HEK293 (cell line): ENCODE data around the gene BOK.
"Not testable (repeated sequence)": the region's sequence is repeated elsewhere in the genome, so short reads cannot be mapped to it uniquely, and the experiment has no call there.

Experiments used
- CTCF ChIA-PET: fragments of 350-600 bp; formaldehyde crosslinking; extraction: SDS; loops from one replicate; lab custom pipeline; 2021; ENCODE audit warnings: antibody characterized with exemption; lab: Yijun Ruan, JAX
- POLR2A ChIA-PET: fragments of 300-600 bp; formaldehyde crosslinking; extraction: SDS; loops from one replicate; lab custom pipeline; 2020; ENCODE audit warnings: antibody characterized with exemption, inconsistent platforms; lab: Yijun Ruan, JAX
- H3K27ac ChIP-seq: fragments of 200-500 bp; sonication (Bioruptor generic); 2 replicates; pipeline ENCODE4 v1.5.1; 2014; ENCODE audit warnings: low read depth, low read length, control low read depth, inconsistent platforms; ENCODE audit errors: extremely low read depth
- H3K36me3 ChIP-seq, 2 experiments: fragments of 200-500 bp in 1 of 2; sonication (Bioruptor generic) in 1 of 2; 1 replicate in 1 of 2; 2 replicates in 1 of 2; pipeline ENCODE4 v1.5.1; 2014 to 2017; ENCODE audit warnings: inconsistent platforms in 2 of 2, low read length in 2 of 2; ENCODE audit not compliant: control insufficient read depth in 2 of 2, insufficient read depth in 1 of 2
- H3K4me1 ChIP-seq: fragments of 200-500 bp; sonication (Bioruptor generic); 2 replicates; pipeline ENCODE4 v1.5.1; 2014; ENCODE audit warnings: mild to moderate bottlenecking, low read length, inconsistent platforms; ENCODE audit not compliant: control insufficient read depth, insufficient read depth
- H3K4me3 ChIP-seq: 2 replicates; pipeline ENCODE4 v1.5.1; 2011; ENCODE audit warnings: low read depth, mild to moderate bottlenecking, control low read depth, low read length, moderate library complexity
- H3K9me3 ChIP-seq: fragments of 200-500 bp; sonication (Bioruptor generic); 2 replicates; pipeline ENCODE4 v1.5.1; 2014; ENCODE audit warnings: low read depth, low read length, inconsistent platforms; ENCODE audit not compliant: control insufficient read depth, insufficient read depth
- RBAK ChIP-seq: fragments of 450-650 bp; formaldehyde crosslinking; IDR thresholded peaks from 2 replicates; pipeline ENCODE4 v1.5.1; 2016; ENCODE audit warnings: missing biosample characterization, missing genetic modification characterization
- SETDB1 ChIP-seq: IDR thresholded peaks from one replicate; pipeline ENCODE4 v1.6.1; 2017; ENCODE audit warnings: mild to moderate bottlenecking, low read length, moderate library complexity, mixed read lengths; ENCODE audit not compliant: insufficient read length
- TRIM28 ChIP-seq: IDR thresholded peaks from 2 replicates; pipeline ENCODE4 v1.6.1; 2011; ENCODE audit warnings: low read length, control low read depth, borderline replicate concordance
- ZBTB7A ChIP-seq: fragments of 450-650 bp; formaldehyde crosslinking; IDR thresholded peaks from 2 replicates; pipeline ENCODE4 v1.5.1; 2016; ENCODE audit warnings: low read depth, missing biosample characterization, missing genetic modification characterization
- ZNF155 ChIP-seq: fragments of 450-650 bp; formaldehyde crosslinking; IDR thresholded peaks from 2 replicates; pipeline ENCODE4 v1.5.1; 2016; ENCODE audit warnings: missing biosample characterization, missing genetic modification characterization
- ZNF169 ChIP-seq: fragments of 450-650 bp; formaldehyde crosslinking; IDR thresholded peaks from 2 replicates; pipeline ENCODE4 v1.5.1; 2016; ENCODE audit warnings: missing biosample characterization, missing genetic modification characterization
- ZNF221 ChIP-seq: fragments of 450-650 bp; formaldehyde crosslinking; IDR thresholded peaks from 2 replicates; pipeline ENCODE4 v1.5.1; 2017; ENCODE audit warnings: missing biosample characterization, missing genetic modification characterization, borderline replicate concordance
- ZNF37A ChIP-seq: fragments of 450-650 bp; IDR thresholded peaks from 2 replicates; pipeline ENCODE4 v1.5.1; 2018; ENCODE audit warnings: missing biosample characterization, missing genetic modification characterization
- ZNF48 ChIP-seq: fragments of 450-650 bp; formaldehyde crosslinking; IDR thresholded peaks from 2 replicates; pipeline ENCODE4 v1.5.1; 2016; ENCODE audit warnings: missing biosample characterization, missing genetic modification characterization
- ZNF558 ChIP-seq: fragments of 450-650 bp; formaldehyde crosslinking; IDR thresholded peaks from 2 replicates; pipeline ENCODE4 v1.5.1; 2016; ENCODE audit warnings: missing biosample characterization, missing genetic modification characterization
- ZNF560 ChIP-seq: fragments of 450-650 bp; formaldehyde crosslinking; IDR thresholded peaks from 2 replicates; pipeline ENCODE4 v1.5.1; 2017; ENCODE audit warnings: missing biosample characterization, missing genetic modification characterization, borderline replicate concordance
- ZNF585B ChIP-seq: fragments of 450-650 bp; formaldehyde crosslinking; IDR thresholded peaks from 2 replicates; pipeline ENCODE4 v1.5.1; 2016; ENCODE audit warnings: missing biosample characterization, missing genetic modification characterization
- ZNF610 ChIP-seq: fragments of 450-650 bp; formaldehyde crosslinking; IDR thresholded peaks from 2 replicates; pipeline ENCODE4 v1.5.1; 2016; ENCODE audit warnings: missing biosample characterization, missing genetic modification characterization, borderline replicate concordance
- ZNF624 ChIP-seq: fragments of 450-650 bp; formaldehyde crosslinking; IDR thresholded peaks from 2 replicates; pipeline ENCODE4 v1.5.1; 2017; ENCODE audit warnings: missing biosample characterization, missing genetic modification characterization
- ZNF777 ChIP-seq: fragments of 450-650 bp; formaldehyde crosslinking; IDR thresholded peaks from 2 replicates; pipeline ENCODE4 v1.5.1; 2017; ENCODE audit warnings: missing biosample characterization, missing genetic modification characterization, borderline replicate concordance
- TF ChIP-seq, protein P1 (sequence below): fragments of 450-650 bp; formaldehyde crosslinking; conservative IDR thresholded peaks from 2 replicates; pipeline ENCODE4 v1.5.1; 2016; ENCODE audit warnings: low read depth, missing biosample characterization, missing genetic modification characterization
- TF ChIP-seq, protein P2 (sequence below): fragments of 450-650 bp; formaldehyde crosslinking; IDR thresholded peaks from 2 replicates; pipeline ENCODE4 v1.5.1; 2016; ENCODE audit warnings: missing biosample characterization, missing genetic modification characterization
- TF ChIP-seq, protein P3 (sequence below): fragments of 450-650 bp; formaldehyde crosslinking; IDR thresholded peaks from 2 replicates; pipeline ENCODE4 v1.5.1; 2016; ENCODE audit warnings: missing biosample characterization, missing genetic modification characterization

The BOK gene

DNA sequence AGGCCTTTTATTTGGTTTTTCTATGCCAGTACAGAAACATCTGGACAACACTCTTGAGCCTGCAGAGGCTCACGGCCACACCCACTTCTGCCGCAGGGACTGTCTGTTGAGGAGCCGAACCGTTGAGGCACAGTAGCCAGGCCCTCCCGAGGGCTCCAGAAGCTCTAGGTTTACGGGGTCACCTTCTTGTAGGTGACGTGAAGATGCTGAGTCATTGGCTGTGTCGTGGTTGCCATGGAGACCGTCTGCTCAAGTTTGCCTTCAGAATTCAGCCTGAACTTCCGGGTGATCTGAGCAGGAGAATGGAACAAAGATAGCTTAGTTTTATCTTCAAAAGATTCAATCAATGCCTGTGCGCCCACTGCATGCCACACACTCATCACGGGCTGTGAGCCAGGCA lies 25.9 kb downstream of the BOK start (continued):
- TF ChIP-seq, protein P1, sequence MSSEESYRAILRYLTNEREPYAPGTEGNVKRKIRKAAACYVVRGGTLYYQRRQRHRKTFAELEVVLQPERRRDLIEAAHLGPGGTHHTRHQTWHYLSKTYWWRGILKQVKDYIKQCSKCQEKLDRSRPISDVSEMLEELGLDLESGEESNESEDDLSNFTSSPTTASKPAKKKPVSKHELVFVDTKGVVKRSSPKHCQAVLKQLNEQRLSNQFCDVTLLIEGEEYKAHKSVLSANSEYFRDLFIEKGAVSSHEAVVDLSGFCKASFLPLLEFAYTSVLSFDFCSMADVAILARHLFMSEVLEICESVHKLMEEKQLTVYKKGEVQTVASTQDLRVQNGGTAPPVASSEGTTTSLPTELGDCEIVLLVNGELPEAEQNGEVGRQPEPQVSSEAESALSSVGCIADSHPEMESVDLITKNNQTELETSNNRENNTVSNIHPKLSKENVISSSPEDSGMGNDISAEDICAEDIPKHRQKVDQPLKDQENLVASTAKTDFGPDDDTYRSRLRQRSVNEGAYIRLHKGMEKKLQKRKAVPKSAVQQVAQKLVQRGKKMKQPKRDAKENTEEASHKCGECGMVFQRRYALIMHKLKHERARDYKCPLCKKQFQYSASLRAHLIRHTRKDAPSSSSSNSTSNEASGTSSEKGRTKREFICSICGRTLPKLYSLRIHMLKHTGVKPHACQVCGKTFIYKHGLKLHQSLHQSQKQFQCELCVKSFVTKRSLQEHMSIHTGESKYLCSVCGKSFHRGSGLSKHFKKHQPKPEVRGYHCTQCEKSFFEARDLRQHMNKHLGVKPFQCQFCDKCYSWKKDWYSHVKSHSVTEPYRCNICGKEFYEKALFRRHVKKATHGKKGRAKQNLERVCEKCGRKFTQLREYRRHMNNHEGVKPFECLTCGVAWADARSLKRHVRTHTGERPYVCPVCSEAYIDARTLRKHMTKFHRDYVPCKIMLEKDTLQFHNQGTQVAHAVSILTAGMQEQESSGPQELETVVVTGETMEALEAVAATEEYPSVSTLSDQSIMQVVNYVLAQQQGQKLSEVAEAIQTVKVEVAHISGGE (tag by site-specific recombination), result no peak
- TF ChIP-seq, all 188 proteins: peak for 0

DNA sequence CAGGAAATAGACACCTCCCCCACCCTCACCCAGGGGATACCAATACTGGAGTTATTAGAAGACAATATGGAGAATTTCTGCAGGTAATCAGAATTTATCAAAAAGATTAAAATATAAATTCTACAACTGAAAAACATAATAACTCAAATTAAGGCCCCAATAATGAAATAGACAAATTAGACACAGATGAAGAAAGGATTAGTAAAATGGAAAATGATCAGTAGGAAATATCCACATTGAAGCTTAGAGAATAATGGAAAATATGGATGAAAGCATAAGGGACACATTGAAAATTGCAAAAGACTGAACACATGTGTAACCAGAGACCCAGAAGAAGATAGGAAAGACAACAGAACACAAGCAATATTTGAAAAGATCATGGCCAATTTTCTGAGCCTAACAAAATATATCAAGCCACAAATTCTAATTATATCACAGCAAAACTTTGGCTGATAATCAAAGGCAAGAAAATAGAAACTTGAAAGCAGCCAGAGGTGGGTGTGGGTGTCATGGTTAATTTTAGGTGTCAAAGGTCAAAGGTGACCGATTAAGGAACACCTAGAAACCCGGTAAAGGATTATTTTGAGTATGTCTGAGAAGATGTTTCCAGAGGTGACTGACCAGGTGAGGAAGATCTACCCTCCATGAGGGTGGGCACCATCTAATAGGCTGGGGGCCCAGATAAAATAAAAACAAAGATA lies 28.2 kb downstream of the BOK start:
- Histone ChIP-seq H3K36me3 (peaks cover 18 to 80% of the 10 kb centered on the region in 2 experiments), H3K4me3 (no peak overlapping the region), H3K4me1 (no peaks in the 10 kb centered on the region), H3K27ac (no peak overlapping the region), H3K9me3 (no peaks in the 10 kb centered on the region)
- no peak for TF ChIP-seq ZNF585B (tag by site-specific recombination)
- TF ChIP-seq ZNF610, result 0 out of 2 replicates have a peak, but pooled peaks have one; percentile 38
- peak; percentile 63; the same call in 1 of the 2 replicates for TF ChIP-seq ZNF558 (tag by site-specific recombination)
- no peak for TF ChIP-seq ZNF624 (tag by site-specific recombination)
- TF ChIP-seq, protein P2, sequence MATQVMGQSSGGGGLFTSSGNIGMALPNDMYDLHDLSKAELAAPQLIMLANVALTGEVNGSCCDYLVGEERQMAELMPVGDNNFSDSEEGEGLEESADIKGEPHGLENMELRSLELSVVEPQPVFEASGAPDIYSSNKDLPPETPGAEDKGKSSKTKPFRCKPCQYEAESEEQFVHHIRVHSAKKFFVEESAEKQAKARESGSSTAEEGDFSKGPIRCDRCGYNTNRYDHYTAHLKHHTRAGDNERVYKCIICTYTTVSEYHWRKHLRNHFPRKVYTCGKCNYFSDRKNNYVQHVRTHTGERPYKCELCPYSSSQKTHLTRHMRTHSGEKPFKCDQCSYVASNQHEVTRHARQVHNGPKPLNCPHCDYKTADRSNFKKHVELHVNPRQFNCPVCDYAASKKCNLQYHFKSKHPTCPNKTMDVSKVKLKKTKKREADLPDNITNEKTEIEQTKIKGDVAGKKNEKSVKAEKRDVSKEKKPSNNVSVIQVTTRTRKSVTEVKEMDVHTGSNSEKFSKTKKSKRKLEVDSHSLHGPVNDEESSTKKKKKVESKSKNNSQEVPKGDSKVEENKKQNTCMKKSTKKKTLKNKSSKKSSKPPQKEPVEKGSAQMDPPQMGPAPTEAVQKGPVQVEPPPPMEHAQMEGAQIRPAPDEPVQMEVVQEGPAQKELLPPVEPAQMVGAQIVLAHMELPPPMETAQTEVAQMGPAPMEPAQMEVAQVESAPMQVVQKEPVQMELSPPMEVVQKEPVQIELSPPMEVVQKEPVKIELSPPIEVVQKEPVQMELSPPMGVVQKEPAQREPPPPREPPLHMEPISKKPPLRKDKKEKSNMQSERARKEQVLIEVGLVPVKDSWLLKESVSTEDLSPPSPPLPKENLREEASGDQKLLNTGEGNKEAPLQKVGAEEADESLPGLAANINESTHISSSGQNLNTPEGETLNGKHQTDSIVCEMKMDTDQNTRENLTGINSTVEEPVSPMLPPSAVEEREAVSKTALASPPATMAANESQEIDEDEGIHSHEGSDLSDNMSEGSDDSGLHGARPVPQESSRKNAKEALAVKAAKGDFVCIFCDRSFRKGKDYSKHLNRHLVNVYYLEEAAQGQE (tag by site-specific recombination), result no peak
- TF ChIP-seq ZBTB7A (tag by site-specific recombination), result no peak
- TF ChIP-seq, protein P3, sequence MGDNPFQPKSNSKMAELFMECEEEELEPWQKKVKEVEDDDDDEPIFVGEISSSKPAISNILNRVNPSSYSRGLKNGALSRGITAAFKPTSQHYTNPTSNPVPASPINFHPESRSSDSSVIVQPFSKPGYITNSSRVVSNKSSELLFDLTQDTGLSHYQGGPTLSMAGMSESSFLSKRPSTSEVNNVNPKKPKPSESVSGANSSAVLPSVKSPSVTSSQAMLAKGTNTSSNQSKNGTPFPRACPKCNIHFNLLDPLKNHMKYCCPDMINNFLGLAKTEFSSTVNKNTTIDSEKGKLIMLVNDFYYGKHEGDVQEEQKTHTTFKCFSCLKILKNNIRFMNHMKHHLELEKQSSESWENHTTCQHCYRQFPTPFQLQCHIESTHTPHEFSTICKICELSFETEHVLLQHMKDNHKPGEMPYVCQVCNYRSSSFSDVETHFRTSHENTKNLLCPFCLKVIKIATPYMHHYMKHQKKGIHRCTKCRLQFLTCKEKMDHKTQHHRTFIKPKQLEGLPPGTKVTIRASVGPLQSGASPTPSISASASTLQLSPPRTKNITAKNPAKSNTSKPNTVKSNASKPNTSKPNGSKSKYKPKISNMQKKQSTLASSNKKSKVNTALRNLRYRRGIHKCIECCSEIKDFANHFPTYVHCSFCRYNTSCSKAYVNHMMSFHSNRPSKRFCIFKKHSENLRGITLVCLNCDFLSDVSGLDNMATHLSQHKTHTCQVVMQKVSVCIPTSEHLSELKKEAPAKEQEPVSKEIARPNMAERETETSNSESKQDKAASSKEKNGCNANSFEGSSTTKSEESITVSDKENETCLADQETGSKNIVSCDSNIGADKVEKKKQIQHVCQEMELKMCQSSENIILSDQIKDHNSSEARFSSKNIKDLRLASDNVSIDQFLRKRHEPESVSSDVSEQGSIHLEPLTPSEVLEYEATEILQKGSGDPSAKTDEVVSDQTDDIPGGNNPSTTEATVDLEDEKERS (tag by site-specific recombination), result peak; percentile 91
- no peak for TF ChIP-seq ZNF169 (tag by site-specific recombination)
- peak; percentile 98 for TF ChIP-seq SETDB1
- TF ChIP-seq ZNF48 (tag by site-specific recombination), result no peak
- no peak for TF ChIP-seq ZNF560
- no peak for TF ChIP-seq ZNF777
- no peak for TF ChIP-seq ZNF221 (tag by site-specific recombination)
- no peak for TF ChIP-seq RBAK (tag by site-specific recombination)
- no peak for TF ChIP-seq ZNF37A (tag by site-specific recombination)
- TF ChIP-seq TRIM28, result peak; percentile 78; the same call in 1 of the 2 replicates
- TF ChIP-seq ZNF155 (tag by site-specific recombination), result no peak
- POLR2A ChIA-PET, result interaction anchor here (0.6 kb wide), 1 partner anchor 83 kb away, joined by 5 read pairs; no protein-coding TSS in a partner anchor
- CTCF ChIA-PET, result no interaction called here

DNA sequence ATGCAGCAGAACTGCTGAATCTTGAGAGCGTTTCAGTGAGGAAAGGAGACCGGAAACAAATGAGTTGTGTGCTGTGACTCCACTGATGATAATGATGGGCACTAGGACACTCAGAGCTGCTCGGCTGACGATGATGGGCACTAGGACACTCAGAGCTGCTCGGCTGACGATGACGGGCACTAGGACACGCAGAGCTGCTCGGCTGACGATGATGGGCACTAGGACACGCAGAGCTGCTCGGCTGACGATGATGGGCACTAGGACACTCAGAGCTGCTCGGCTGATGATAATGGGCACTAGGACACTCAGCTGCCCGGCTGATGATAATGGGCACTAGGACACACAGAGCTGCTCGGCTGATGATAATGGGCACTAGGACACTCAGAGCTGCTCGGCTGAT lies 31.3 kb downstream of the BOK start:
- H3K4me1 ChIP-seq, POLR2A ChIA-PET, H3K9me3 ChIP-seq, H3K4me3 ChIP-seq, H3K27ac ChIP-seq, CTCF ChIA-PET: not testable (repeated sequence)
- H3K36me3 ChIP-seq, result peaks cover 15 to 79% of the 10 kb centered on the region in 2 experiments; a peak in 2 of 3 replicates

DNA sequence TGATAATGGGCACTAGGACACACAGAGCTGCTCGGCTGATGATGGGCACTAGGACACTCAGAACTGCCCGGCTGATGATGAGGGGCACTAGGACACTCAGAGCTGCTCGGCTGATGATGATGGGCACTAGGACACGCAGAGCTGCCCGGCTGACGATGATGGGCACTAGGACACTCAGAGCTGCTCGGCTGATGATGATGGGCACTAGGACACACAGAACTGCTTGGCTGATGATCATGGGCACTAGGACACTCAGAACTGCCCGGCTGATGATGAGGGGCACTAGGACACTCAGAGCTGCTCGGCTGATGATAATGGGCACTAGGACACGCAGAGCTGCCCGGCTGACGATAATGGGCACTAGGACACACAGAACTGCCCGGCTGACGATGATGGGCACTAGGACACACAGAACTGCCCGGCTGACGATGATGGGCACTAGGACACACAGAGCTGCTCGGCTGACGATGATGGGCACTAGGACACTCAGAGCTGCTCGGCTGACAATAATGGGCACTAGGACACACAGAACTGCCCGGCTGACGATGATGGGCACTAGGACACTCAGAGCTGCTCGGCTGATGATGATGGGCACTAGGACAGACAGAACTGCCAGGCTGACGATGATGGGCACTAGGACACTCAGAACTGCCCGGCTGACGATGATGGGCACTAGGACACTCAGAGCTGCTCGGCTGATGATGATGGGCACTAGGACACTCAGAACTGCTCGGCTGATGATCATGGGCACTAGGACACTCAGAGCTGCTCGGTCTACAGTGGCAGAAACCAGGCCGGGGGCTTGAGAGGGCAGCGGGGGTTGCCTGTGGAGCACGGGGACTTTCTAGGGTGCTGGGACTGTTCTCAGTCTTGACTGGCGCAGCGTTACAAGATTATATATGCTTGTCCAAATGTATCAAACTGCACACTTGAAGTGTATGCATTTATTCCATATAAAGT lies 32.2 kb downstream of the BOK start:
- H3K4me1 ChIP-seq, H3K4me3 ChIP-seq, H3K9me3 ChIP-seq, CTCF ChIA-PET, H3K27ac ChIP-seq: not testable (repeated sequence)
- POLR2A ChIA-PET, result interaction anchor here (0.6 kb wide), 1 partner anchor 287 kb away, joined by 3 read pairs; no protein-coding TSS in a partner anchor
- H3K36me3 ChIP-seq, result peaks cover 15 to 77% of the 10 kb centered on the region in 2 experiments; a peak in 2 of 3 replicates
